IgD-negative memory B cell (primary cell): ENCODE measurements around the gene ARL6IP5. TPM values are rescaled to one million over a fixed set of nuclear protein-coding genes. Genes with fewer than 3 reads are reported as not detected.

Experiments
- H3K27ac Mint-ChIP-seq, 3 donors: one replicate each; pipeline ENCODE4 v1.8.0; 2020 to 2022; ENCODE audit warnings: mild to moderate bottlenecking in 3 of 3, mixed read lengths in 3 of 3, moderate library complexity in 1 of 3
- H3K27me3 Mint-ChIP-seq: one replicate; pipeline ENCODE4 v1.8.0; 2021; ENCODE audit warnings: mixed read lengths
- H3K36me3 Mint-ChIP-seq: one replicate; pipeline ENCODE4 v1.8.0; 2020; ENCODE audit warnings: mild to moderate bottlenecking, mixed read lengths
- H3K4me1 Mint-ChIP-seq, 3 donors: one replicate each; pipeline ENCODE4 v1.8.0; 2020 to 2022; ENCODE audit warnings: mixed read lengths in 3 of 3, mild to moderate bottlenecking in 1 of 3
- H3K4me3 Mint-ChIP-seq, 4 donors: one replicate each; pipeline ENCODE4 v1.8.0; 2020 to 2022; ENCODE audit warnings: mild to moderate bottlenecking in 4 of 4, mixed read lengths in 4 of 4, moderate library complexity in 3 of 4
- H3K9me3 Mint-ChIP-seq, 3 donors: one replicate each; pipeline ENCODE4 v1.8.0; 2020 to 2021; ENCODE audit warnings: mixed read lengths in 3 of 3, mild to moderate bottlenecking in 1 of 3
- polyA plus RNA-seq: library from polyadenylated mRNA; unstranded; fragments of 300-500 nt; fragmentation: Illumina TruSeq; gene quantifications from one replicate; pipeline ENCODE4 v1.2.3, GENCODE V29; 2021

ARL6IP5 gene
- polyA plus RNA-seq, 1 donor from 2014 or later: 374 TPM

GRCh38 chr3:69142797-69143454, 58.2 kb downstream of the ARL6IP5 start:
- no peaks in the 10 kb centered on the region for H3K36me3 Mint-ChIP-seq
- H3K4me1 Mint-ChIP-seq: no peaks in the 10 kb centered on the region
- peaks cover 0 to 2% (median 0%) of the 10 kb centered on the region in 3 donors for H3K9me3 Mint-ChIP-seq
- no peak overlapping the region for H3K27ac Mint-ChIP-seq
- no peak overlapping the region for H3K4me3 Mint-ChIP-seq
- peaks cover 9% of the 10 kb centered on the region for H3K27me3 Mint-ChIP-seq

- Mint-ChIP-seq H3K27ac (no peak overlapping the region), H3K9me3 (peaks cover 0 to 2% (median 0%) of the 10 kb centered on the region in 3 donors)
Measured at GRCh38 chr3:69143612-69144011, 58.9 kb downstream of the ARL6IP5 start.

GRCh38 chr3:69144631-69145245, 60.0 kb downstream of the ARL6IP5 start:
- peaks cover 0 to 2% (median 0%) of the 10 kb centered on the region in 3 donors for H3K9me3 Mint-ChIP-seq
- no peak overlapping the region for H3K4me3 Mint-ChIP-seq
- no peaks in the 10 kb centered on the region for H3K36me3 Mint-ChIP-seq
- H3K27ac Mint-ChIP-seq: no peak overlapping the region
- no peaks in the 10 kb centered on the region for H3K4me1 Mint-ChIP-seq
- peaks cover 6% of the 10 kb centered on the region for H3K27me3 Mint-ChIP-seq

More at GRCh38 chr3:69143612-69144011, 58.9 kb downstream of the ARL6IP5 start:
- Mint-ChIP-seq H3K36me3 (no peaks in the 10 kb centered on the region), H3K4me1 (no peaks in the 10 kb centered on the region), H3K4me3 (no peak overlapping the region), H3K27me3 (peaks cover 9% of the 10 kb centered on the region)

- H3K9me3 Mint-ChIP-seq: no peaks in the 10 kb centered on the region
- no peaks in the 10 kb centered on the region for H3K36me3 Mint-ChIP-seq
- H3K4me1 Mint-ChIP-seq: no peaks in the 10 kb centered on the region
- peaks cover 2% of the 10 kb centered on the region for H3K27me3 Mint-ChIP-seq
- no peak overlapping the region for H3K4me3 Mint-ChIP-seq
- no peak overlapping the region for H3K27ac Mint-ChIP-seq
Measured at GRCh38 chr3:69145688-69146087, 61.0 kb downstream of the ARL6IP5 start.

- Mint-ChIP-seq H3K4me1 (peaks cover 0 to 6% (median 3%) of the 10 kb centered on the region in 3 donors), H3K36me3 (no peaks in the 10 kb centered on the region), H3K27me3 (peaks cover 2% of the 10 kb centered on the region), H3K27ac (no peak overlapping the region), H3K9me3 (no peaks in the 10 kb centered on the region), H3K4me3 (no peak overlapping the region)
Measured at GRCh38 chr3:69149586-69149985, 64.8 kb downstream of the ARL6IP5 start.

Other genes with a start within 250 kb of the ARL6IP5 start
- gene TAFA4, start 152.4 kb upstream of the ARL6IP5 start, polyA plus RNA-seq: not detected
- gene EOGT, start 71.3 kb upstream of the ARL6IP5 start, polyA plus RNA-seq: 7.0 TPM
- 43.2 TPM for gene TMF1, start 32.6 kb upstream of the ARL6IP5 start, polyA plus RNA-seq
- 41.9 TPM for gene UBA3, start 4.6 kb upstream of the ARL6IP5 start, polyA plus RNA-seq
- gene LMOD3, start 37.7 kb downstream of the ARL6IP5 start, polyA plus RNA-seq: not detected